Measurements from ENCODE around the gene ULK4.

GRCh38 chr3:41478278-41478677 is 483.6 kb downstream of the ULK4 start:
- TF ChIP-seq CTCF (IDR thresholded peaks at IDR 0.05; ENCODE audit: control extremely low read depth in 1 of 3, insufficient read depth in 1 of 3, low read depth in 1 of 3, low read length in 3 of 3), result no peak
- no peak for TF ChIP-seq BRCA1 (IDR thresholded peaks at IDR 0.05; ENCODE audit: low read depth, low read length)
- TF ChIP-seq EZH2 (IDR thresholded peaks at IDR 0.05; ENCODE audit: low read depth, low read length, severe bottlenecking), result no peak
- no peak for TF ChIP-seq CBX8 (IDR thresholded peaks at IDR 0.05; ENCODE audit: borderline replicate concordance, low read depth, low read length)
- no peak for TF ChIP-seq TAF7 (optimal IDR thresholded peaks at IDR 0.05; ENCODE audit: borderline replicate concordance, low read depth, low read length)
- TF ChIP-seq RAD21 (IDR thresholded peaks at IDR 0.05 in 1 of 2, conservative IDR thresholded peaks at IDR 0.05 in 1 of 2; ENCODE audit: low read depth in 2 of 2, low read length in 2 of 2), result no peak

Data from H1 (cell line).